SK-N-SH (cell line): ENCODE results near the gene MROH7. TPM values are rescaled to one million over a fixed set of nuclear protein-coding genes. Genes with fewer than 3 reads are reported as not detected.
A peak's percentile ranks its signal among the peaks of the same experiment; 100 is the strongest.

Experiments
- CTCF ChIA-PET: fragments of 300-600, 350-600 bp; formaldehyde crosslinking; extraction: SDS; loops from one replicate; lab custom pipeline; 2021; lab: Yijun Ruan, JAX
- POLR2A ChIA-PET: fragments of 350-600 bp; sonication (Branson Sonifier 250); formaldehyde crosslinking; extraction: SDS; loops from one replicate; lab custom pipeline; 2020; ENCODE audit warnings: antibody characterized with exemption, inconsistent platforms; lab: Yijun Ruan, JAX
- DNase-seq: peaks from one replicate; pipeline ENCODE4 v3.0.0; 2012
- H2AFZ ChIP-seq: fragments of 200-600 bp; sonication (generic); 2 replicates; pipeline ENCODE4 v1.8.1; 2016; ENCODE audit warnings: antibody characterized with exemption, mild to moderate bottlenecking, low read depth
- H3F3A ChIP-seq: fragments of 200-600 bp; sonication (generic); replicated peaks from 2 replicates; pipeline ENCODE3; 2016; ENCODE audit warnings: antibody characterized with exemption, mild to moderate bottlenecking; ENCODE audit not compliant: insufficient read depth
- H3K27ac ChIP-seq, 2 experiments: fragments of 200-500 bp in 1 of 2; fragments of 200-600 bp in 1 of 2; sonication (Bioruptor generic) in 1 of 2; sonication (generic), shearing (Covaris generic) in 1 of 2; 2 replicates each; pipeline versions ENCODE4 v1.5.1 to v1.6.1; 2014 to 2016; ENCODE audit warnings: low read depth in 2 of 2, inconsistent platforms in 1 of 2, low read length in 1 of 2, mild to moderate bottlenecking in 1 of 2, mixed read lengths in 1 of 2
- H3K27me3 ChIP-seq: fragments of 200-600 bp; sonication (generic), shearing (Covaris generic); 2 replicates; pipeline ENCODE4 v1.6.1; 2016; ENCODE audit warnings: mixed run types; ENCODE audit not compliant: insufficient read depth
- H3K36me3 ChIP-seq, 2 experiments: fragments of 200-500 bp in 1 of 2; fragments of 200-600 bp in 1 of 2; sonication (Bioruptor generic) in 1 of 2; sonication (generic) in 1 of 2; replicated peaks in 1 of 2; 2 replicates each; pipeline versions ENCODE3 to v1.5.1; 2014 to 2016; ENCODE audit warnings: low read length in 1 of 2, mild to moderate bottlenecking in 1 of 2; ENCODE audit not compliant: insufficient read depth in 2 of 2, control insufficient read depth in 1 of 2
- H3K4me1 ChIP-seq, 2 experiments: fragments of 200-500 bp in 1 of 2; fragments of 200-600 bp in 1 of 2; sonication (Bioruptor generic) in 1 of 2; sonication (generic), shearing (Covaris generic) in 1 of 2; 2 replicates each; pipeline versions ENCODE4 v1.5.1 to v1.6.1; 2014 to 2016; ENCODE audit warnings: low read depth in 1 of 2, low read length in 1 of 2, mixed run types in 1 of 2; ENCODE audit not compliant: insufficient read depth in 2 of 2, control insufficient read depth in 1 of 2
- H3K4me2 ChIP-seq: fragments of 200-600 bp; sonication (generic), shearing (Covaris generic); 2 replicates; pipeline ENCODE4 v1.6.1; 2017; ENCODE audit warnings: mixed run types
- H3K4me3 ChIP-seq, 2 experiments: fragments of 200-500 bp in 1 of 2; fragments of 200-600 bp in 1 of 2; sonication (Bioruptor generic) in 1 of 2; sonication (generic), shearing (Covaris generic) in 1 of 2; 2 replicates each; pipeline versions ENCODE4 v1.5.1 to v1.8.1; 2014 to 2016; ENCODE audit warnings: low read depth in 2 of 2, inconsistent platforms in 1 of 2, low read length in 1 of 2, mild to moderate bottlenecking in 1 of 2, mixed read lengths in 1 of 2, moderate library complexity in 1 of 2
- H3K79me2 ChIP-seq: fragments of 200-600 bp; sonication (generic); 2 replicates; pipeline ENCODE4 v1.8.1; 2017; ENCODE audit warnings: mild to moderate bottlenecking; ENCODE audit not compliant: insufficient read depth
- H3K9ac ChIP-seq: fragments of 200-600 bp; sonication (generic); 2 replicates; pipeline ENCODE4 v1.6.1; 2017; ENCODE audit warnings: mixed run types
- H3K9me2 ChIP-seq: fragments of 200-600 bp; sonication (generic); 2 replicates; pipeline ENCODE4 v1.6.1; 2017; ENCODE audit warnings: mixed run types
- H3K9me3 ChIP-seq: fragments of 200-600 bp; sonication (generic); 2 replicates; pipeline ENCODE4 v1.6.1; 2017; ENCODE audit warnings: mixed run types, mild to moderate bottlenecking, moderate library complexity
- H4K20me1 ChIP-seq: fragments of 200-600 bp; sonication (generic); 2 replicates; pipeline ENCODE4 v1.6.1; 2017; ENCODE audit warnings: mild to moderate bottlenecking, mixed run types; ENCODE audit not compliant: insufficient read depth
- CHD2 ChIP-seq: fragments of 150-350 bp; IDR thresholded peaks from 2 replicates; pipeline ENCODE4 v1.6.1; 2018; ENCODE audit warnings: low read length; ENCODE audit not compliant: partially characterized antibody
- ELF1 ChIP-seq: IDR thresholded peaks from 2 replicates; pipeline ENCODE4 v1.4.0; 2012
- EZH2phosphoT487 ChIP-seq: fragments of 200-600 bp; sonication (generic); IDR thresholded peaks from 2 replicates; pipeline ENCODE4 v1.6.1; 2017; ENCODE audit warnings: low read depth, mixed run types, mild to moderate bottlenecking, antibody characterized with exemption, moderate library complexity, borderline replicate concordance
- FOSL2 ChIP-seq: IDR thresholded peaks from 2 replicates; pipeline ENCODE4 v1.4.0; 2012; ENCODE audit warnings: low read depth, mild to moderate bottlenecking, moderate library complexity, borderline replicate concordance
- FOXJ3 ChIP-seq: sonication (generic); formaldehyde crosslinking; IDR thresholded peaks from 2 replicates; pipeline ENCODE4 v1.5.1; 2020; ENCODE audit warnings: mild to moderate bottlenecking, missing genetic modification reagents
- FOXM1 ChIP-seq: IDR thresholded peaks from 2 replicates; pipeline ENCODE4 v1.4.0; 2012; ENCODE audit warnings: low read depth, mild to moderate bottlenecking
- GABPA ChIP-seq: IDR thresholded peaks from 2 replicates; pipeline ENCODE4 v1.4.0; 2012; ENCODE audit warnings: low read depth, mild to moderate bottlenecking
- GATA2 ChIP-seq: sonication (generic); formaldehyde crosslinking; IDR thresholded peaks from 2 replicates; pipeline ENCODE4 v1.5.0; 2020; ENCODE audit warnings: mild to moderate bottlenecking, missing genetic modification reagents
- JUND ChIP-seq: IDR thresholded peaks from 2 replicates; pipeline ENCODE4 v1.4.0; 2012
- MEF2A ChIP-seq: IDR thresholded peaks from 2 replicates; pipeline ENCODE4 v1.4.0; 2012; ENCODE audit warnings: low read depth, borderline replicate concordance
- MXI1 ChIP-seq: IDR thresholded peaks from 2 replicates; pipeline ENCODE4 v1.6.1; 2012; ENCODE audit warnings: mild to moderate bottlenecking, low read depth, low read length, improper control_type of control experiment
- NRF1 ChIP-seq: IDR thresholded peaks from 2 replicates; pipeline ENCODE4 v1.6.1; 2012; ENCODE audit warnings: low read depth, mild to moderate bottlenecking, low read length
- RAD21 ChIP-seq: IDR thresholded peaks from 2 replicates; pipeline ENCODE4 v1.6.1; 2012; ENCODE audit warnings: mild to moderate bottlenecking, low read length
- REST ChIP-seq: IDR thresholded peaks from 2 replicates; pipeline ENCODE4 v1.6.1; 2012; ENCODE audit warnings: mild to moderate bottlenecking, low read depth, low read length, moderate library complexity
- SIN3A ChIP-seq: IDR thresholded peaks from 2 replicates; pipeline ENCODE4 v1.6.1; 2012; ENCODE audit warnings: low read depth, mild to moderate bottlenecking, low read length, moderate library complexity, borderline replicate concordance
- SMC3 ChIP-seq: IDR thresholded peaks from 2 replicates; pipeline ENCODE4 v1.6.1; 2012; ENCODE audit warnings: low read depth, low read length, improper control_type of control experiment
- TEAD4 ChIP-seq: IDR thresholded peaks from 2 replicates; pipeline ENCODE4 v1.4.0; 2012; ENCODE audit warnings: mild to moderate bottlenecking, borderline replicate concordance; ENCODE audit not compliant: insufficient read depth
- USF2 ChIP-seq: fragments of 150-350 bp; IDR thresholded peaks from 2 replicates; pipeline ENCODE4 v1.6.1; 2017; ENCODE audit warnings: antibody characterized with exemption, low read length, low read depth, borderline replicate concordance
- YY1 ChIP-seq: IDR thresholded peaks from 2 replicates; pipeline ENCODE4 v1.4.0; 2012; ENCODE audit warnings: low read depth, mild to moderate bottlenecking
- WGBS: methylation state at CpG from one replicate; pipeline ENCODE4 v1.1.6; 2017; ENCODE audit warnings: low lambda C conversion rate; 5-methylcytosine and 5-hydroxymethylcytosine counted together
- polyA plus RNA-seq, 3 experiments: library from polyadenylated mRNA; depleted of rRNA; stranded (reverse); fragments of >200 nt; gene quantifications; 2 replicates each; pipeline ENCODE4 v1.2.3, GENCODE V29; 2012

Gene MROH7
- polyA plus RNA-seq, 1 of the 3 experiments (the other 2 are of a cell fraction) = 0.51 TPM

GRCh38 chr1:54715493-54716298 lies 74.1 kb downstream of the MROH7 start, which contains the start of gene TTC4 (continued):
- peak; percentile 25; the same call in 1 of the 2 replicates for TF ChIP-seq NRF1
- TF ChIP-seq, all 33 proteins: peak for 17

- ChIA-PET CTCF (interaction anchor here (1.2 to 1.9 kb wide), 4 partner anchors 15 to 227 kb away, joined by 4 to 6 read pairs (median 4); partner anchors contain the start of gene ACOT11), POLR2A (interaction anchor here (0.7 to 1.0 kb wide), 2 partner anchors 16 to 47 kb away, joined by 3 read pairs; partner anchors contain the start of gene PARS2)
- peaks cover 0 to 8% of the 10 kb centered on the region in 2 experiments; a peak in 2 of 4 replicates for H3K4me1 ChIP-seq
- no peaks in the 10 kb centered on the region for H3F3A ChIP-seq
- peak overlapping the region; percentile 82 for H3K9ac ChIP-seq
- no peak for TF ChIP-seq RAD21
- no peak for TF ChIP-seq GATA2 (CRISPR knock-in tag)
- no peak for TF ChIP-seq TEAD4
- peak; percentile 48; the same call in 1 of the 2 replicates for TF ChIP-seq FOSL2
- peak overlapping the region; percentile 67 to 79 for H3K27ac ChIP-seq
- peaks cover 31 to 37% of the 10 kb centered on the region in 2 experiments for H3K36me3 ChIP-seq
- peak overlapping the region; percentile 64 for H3K4me2 ChIP-seq
- H2AFZ ChIP-seq = peak overlapping the region; percentile 96; the same call in 1 of the 2 replicates
- peak overlapping the region; percentile 71 to 94 for H3K4me3 ChIP-seq
- H3K27me3 ChIP-seq = no peaks in the 10 kb centered on the region
- no peaks in the 10 kb centered on the region for H3K9me2 ChIP-seq
- H3K79me2 ChIP-seq = peaks cover 41% of the 10 kb centered on the region
- H3K9me3 ChIP-seq = no peaks in the 10 kb centered on the region
- WGBS = 18% methylated on average over 8 of the region's 8 CpGs
- no peaks in the 10 kb centered on the region for H4K20me1 ChIP-seq
- DNase-seq = no peak
These were observed 74.9 kb downstream of the MROH7 start for GRCh38 chr1:54716299-54717047.

- H3K4me2 ChIP-seq = no peak overlapping the region
- H3K79me2 ChIP-seq = peaks cover 40% of the 10 kb centered on the region
- no peaks in the 10 kb centered on the region for H4K20me1 ChIP-seq
- CTCF ChIA-PET = interaction anchor here (1.3 kb wide), 1 partner anchor 90 kb away, joined by 4 read pairs; no protein-coding TSS in a partner anchor
- no peaks in the 10 kb centered on the region for H3K9me2 ChIP-seq
- H3K36me3 ChIP-seq = peaks cover 77 to 83% of the 10 kb centered on the region in 2 experiments
- H2AFZ ChIP-seq = no peak overlapping the region
- no peak overlapping the region for H3K27ac ChIP-seq
- no peaks in the 10 kb centered on the region for H3F3A ChIP-seq
- no peak overlapping the region for H3K9ac ChIP-seq
- no peak for DNase-seq
- H3K9me3 ChIP-seq = no peaks in the 10 kb centered on the region
- peaks cover 0 to 1% of the 10 kb centered on the region in 2 experiments; a peak in 2 of 4 replicates for H3K4me1 ChIP-seq
- POLR2A ChIA-PET = no interaction called here
- no peak for TF ChIP-seq YY1
- no peak for TF ChIP-seq EZH2phosphoT487
- TF ChIP-seq SIN3A = no peak
- TF ChIP-seq REST = no peak
- TF ChIP-seq JUND = no peak
- no peak for TF ChIP-seq MEF2A
- no peak for TF ChIP-seq USF2
- no peak for TF ChIP-seq GATA2 (CRISPR knock-in tag)
- TF ChIP-seq NRF1 = no peak
- no peak for TF ChIP-seq SMC3
- no peak for TF ChIP-seq FOXM1
- no peak for TF ChIP-seq MXI1
- no peak for TF ChIP-seq ELF1
- TF ChIP-seq CHD2 = no peak
- no peak for TF ChIP-seq GABPA
- TF ChIP-seq FOXJ3 (CRISPR knock-in tag) = no peak
- no peak overlapping the region for H3K4me3 ChIP-seq
- H3K27me3 ChIP-seq = no peaks in the 10 kb centered on the region
These were observed 80.1 kb downstream of the MROH7 start for GRCh38 chr1:54721719-54722118.
